Endodermal cell (in vitro differentiated cells): ENCODE measurements around the gene APOL3. TPM values are rescaled to one million over a fixed set of nuclear protein-coding genes. Genes with fewer than 3 reads are reported as not detected.

Experiments used
- DNase-seq: peaks from one replicate; pipeline ENCODE4 v3.0.0-alpha.2; 2017
- H3K27ac ChIP-seq: 2 replicates; pipeline ENCODE4 v1.5.1; 2013; ENCODE audit warnings: mild to moderate bottlenecking, low read depth, low read length, moderate library complexity
- H3K27me3 ChIP-seq: 2 replicates; pipeline ENCODE4 v1.6.1; 2013; ENCODE audit warnings: mild to moderate bottlenecking, low read length, moderate library complexity; ENCODE audit not compliant: insufficient read depth, control insufficient read depth, poor library complexity, severe bottlenecking
- H3K36me3 ChIP-seq: 2 replicates; pipeline ENCODE4 v1.7.0; 2013; ENCODE audit warnings: mild to moderate bottlenecking, low read length, moderate library complexity; ENCODE audit not compliant: control insufficient read depth, insufficient read depth
- H3K4me1 ChIP-seq: one replicate; pipeline ENCODE4 v1.7.0; 2013; ENCODE audit warnings: low read length; ENCODE audit not compliant: control insufficient read depth, insufficient read depth
- H3K4me3 ChIP-seq: 2 replicates; pipeline ENCODE4 v1.5.1; 2013; ENCODE audit warnings: mild to moderate bottlenecking, low read length, moderate library complexity
- H3K9ac ChIP-seq: 2 replicates; pipeline ENCODE4 v1.6.1; 2013; ENCODE audit warnings: mild to moderate bottlenecking, low read length, moderate library complexity; ENCODE audit not compliant: poor library complexity, severe bottlenecking; ENCODE audit errors: extremely low read depth
- H3K9me3 ChIP-seq: 2 replicates; pipeline ENCODE4 v1.6.1; 2013; ENCODE audit warnings: mild to moderate bottlenecking, low read length, moderate library complexity; ENCODE audit not compliant: control insufficient read depth
- H3K27ac Mint-ChIP-seq: 2 replicates; pipeline ENCODE4 v1.8.0; 2020; ENCODE audit warnings: mixed read lengths
- H3K27me3 Mint-ChIP-seq: 2 replicates; pipeline ENCODE4 v1.8.0; 2021; ENCODE audit warnings: mild to moderate bottlenecking, mixed read lengths; ENCODE audit not compliant: insufficient read depth
- H3K36me3 Mint-ChIP-seq: 2 replicates; pipeline ENCODE4 v1.8.0; 2020; ENCODE audit warnings: low read depth, mixed read lengths
- H3K4me1 Mint-ChIP-seq: 2 replicates; pipeline ENCODE4 v1.8.0; 2020; ENCODE audit warnings: mixed read lengths
- H3K4me3 Mint-ChIP-seq: 2 replicates; pipeline ENCODE4 v1.8.0; 2020; ENCODE audit warnings: mild to moderate bottlenecking, moderate library complexity, mixed read lengths
- H3K9me3 Mint-ChIP-seq: 2 replicates; pipeline ENCODE4 v1.8.0; 2020; ENCODE audit warnings: mild to moderate bottlenecking, mixed read lengths
- WGBS, 2 experiments: methylation state at CpG; one replicate each; pipeline versions ENCODE4 v1.1.5 to v1.1.7; 2013; ENCODE audit warnings: missing lambda C conversion rate in 2 of 2, mixed read lengths in 1 of 2; ENCODE audit not compliant: insufficient coverage in 1 of 2, insufficient read length in 1 of 2; 5-methylcytosine and 5-hydroxymethylcytosine counted together
- total RNA-seq, 2 donors: library from RNA; stranded (reverse); fragmentation: NEBNext Ultra II Directional in 1 of 2; extraction: Animal tissue kit (Norgen Biotek cat#: 25700) in 1 of 2; gene quantifications; 2 replicates in 1 of 2; 3 replicates in 1 of 2; pipeline ENCODE4 v1.2.1, GENCODE V29; 2021
- TF ChIP-seq, protein P1 (sequence below): fragments of 200-600 bp; sonication (generic); conservative IDR thresholded peaks from 2 replicates; pipeline ENCODE4 v1.5.0; 2021; ENCODE audit warnings: antibody characterized with exemption, mild to moderate bottlenecking

APOL3 gene
- total RNA-seq, 2 donors from 2014 or later, result 0.46 to 1.1 TPM

DNA sequence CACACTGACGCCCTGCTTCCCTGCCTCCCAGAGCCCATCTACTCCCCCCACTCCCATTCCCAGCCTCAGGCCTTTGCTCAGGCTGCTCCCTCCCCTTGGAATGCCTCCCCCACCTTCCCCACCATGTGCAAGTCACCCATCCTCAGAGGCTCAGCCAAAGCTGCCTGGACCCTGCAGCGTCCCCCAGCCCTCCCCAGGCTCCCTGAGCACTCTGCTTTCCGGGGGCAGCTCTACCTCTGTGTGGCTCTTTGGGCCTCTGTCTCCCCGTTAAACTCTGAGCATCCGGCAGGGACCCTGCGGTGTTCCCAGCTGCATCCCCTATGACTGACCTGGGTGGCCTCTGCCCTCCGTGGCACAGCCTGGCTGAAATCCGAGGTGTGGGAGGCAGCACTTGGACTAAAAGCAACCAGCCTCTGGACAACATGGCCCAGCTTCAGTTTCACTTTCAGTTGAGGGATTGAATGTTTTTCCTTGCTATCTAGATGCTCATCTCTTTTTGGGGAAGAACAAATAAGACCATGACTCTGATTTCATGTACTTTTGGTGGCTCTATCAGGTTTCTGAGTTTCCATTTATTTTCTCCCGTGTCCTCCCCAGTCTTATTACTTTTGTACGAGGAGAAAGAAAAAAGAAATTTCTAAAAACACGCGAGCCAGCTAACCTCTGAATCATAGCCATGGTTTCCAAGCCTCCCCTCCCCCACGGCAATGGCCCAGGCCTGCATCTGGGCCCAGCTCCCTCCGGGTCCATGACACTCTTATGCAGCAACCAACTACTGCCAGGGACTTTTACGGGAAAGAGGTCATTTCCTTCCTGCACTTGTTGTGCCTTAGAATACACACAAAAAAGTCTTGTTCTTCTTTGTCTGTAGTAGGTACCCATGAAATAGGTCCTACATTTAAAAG is 3.8 kb downstream of the APOL3 start:
- Mint-ChIP-seq H3K36me3 (no peaks in the 10 kb centered on the region), H3K27me3 (no peaks in the 10 kb centered on the region), H3K4me1 (peaks cover 61% of the 10 kb centered on the region), H3K4me3 (no peak overlapping the region), H3K9me3 (peaks cover 15% of the 10 kb centered on the region), H3K27ac (peak overlapping the region; percentile 89)
- H3K4me1 ChIP-seq, result peaks cover 16% of the 10 kb centered on the region
- H3K4me3 ChIP-seq, result no peak overlapping the region
- H3K9ac ChIP-seq, result no peak overlapping the region
- no peak overlapping the region for H3K27ac ChIP-seq
- 52 to 72% methylated on average over 3 to 15 of the region's 15 CpGs for WGBS, 2 experiments
- DNase-seq, result peak; percentile 74
- TF ChIP-seq, protein P1, sequence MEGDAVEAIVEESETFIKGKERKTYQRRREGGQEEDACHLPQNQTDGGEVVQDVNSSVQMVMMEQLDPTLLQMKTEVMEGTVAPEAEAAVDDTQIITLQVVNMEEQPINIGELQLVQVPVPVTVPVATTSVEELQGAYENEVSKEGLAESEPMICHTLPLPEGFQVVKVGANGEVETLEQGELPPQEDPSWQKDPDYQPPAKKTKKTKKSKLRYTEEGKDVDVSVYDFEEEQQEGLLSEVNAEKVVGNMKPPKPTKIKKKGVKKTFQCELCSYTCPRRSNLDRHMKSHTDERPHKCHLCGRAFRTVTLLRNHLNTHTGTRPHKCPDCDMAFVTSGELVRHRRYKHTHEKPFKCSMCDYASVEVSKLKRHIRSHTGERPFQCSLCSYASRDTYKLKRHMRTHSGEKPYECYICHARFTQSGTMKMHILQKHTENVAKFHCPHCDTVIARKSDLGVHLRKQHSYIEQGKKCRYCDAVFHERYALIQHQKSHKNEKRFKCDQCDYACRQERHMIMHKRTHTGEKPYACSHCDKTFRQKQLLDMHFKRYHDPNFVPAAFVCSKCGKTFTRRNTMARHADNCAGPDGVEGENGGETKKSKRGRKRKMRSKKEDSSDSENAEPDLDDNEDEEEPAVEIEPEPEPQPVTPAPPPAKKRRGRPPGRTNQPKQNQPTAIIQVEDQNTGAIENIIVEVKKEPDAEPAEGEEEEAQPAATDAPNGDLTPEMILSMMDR, result no peak
- no peaks in the 10 kb centered on the region for H3K36me3 ChIP-seq
- H3K9me3 ChIP-seq, result peaks cover 19% of the 10 kb centered on the region
- no peaks in the 10 kb centered on the region for H3K27me3 ChIP-seq

- H3K36me3 Mint-ChIP-seq, result no peaks in the 10 kb centered on the region
- Histone ChIP-seq H3K4me3 (no peak overlapping the region), H3K36me3 (no peaks in the 10 kb centered on the region), H3K4me1 (peaks cover 12% of the 10 kb centered on the region), H3K9ac (no peak overlapping the region), H3K27me3 (no peaks in the 10 kb centered on the region), H3K27ac (no peak overlapping the region), H3K9me3 (peaks cover 25% of the 10 kb centered on the region)
- DNase-seq, result no peak
- no peaks in the 10 kb centered on the region for H3K27me3 Mint-ChIP-seq
- WGBS, 2 experiments, result 89 to 95% methylated on average over 8 of the region's 8 CpGs
- no peak overlapping the region for H3K4me3 Mint-ChIP-seq
- H3K4me1 Mint-ChIP-seq, result peaks cover 56% of the 10 kb centered on the region
- peak overlapping the region; percentile 89 for H3K27ac Mint-ChIP-seq
- TF ChIP-seq, protein P1, result no peak
- peaks cover 19% of the 10 kb centered on the region for H3K9me3 Mint-ChIP-seq
Measured at GRCh38 chr22:36156119-36156514, 4.4 kb downstream of the APOL3 start.

DNA sequence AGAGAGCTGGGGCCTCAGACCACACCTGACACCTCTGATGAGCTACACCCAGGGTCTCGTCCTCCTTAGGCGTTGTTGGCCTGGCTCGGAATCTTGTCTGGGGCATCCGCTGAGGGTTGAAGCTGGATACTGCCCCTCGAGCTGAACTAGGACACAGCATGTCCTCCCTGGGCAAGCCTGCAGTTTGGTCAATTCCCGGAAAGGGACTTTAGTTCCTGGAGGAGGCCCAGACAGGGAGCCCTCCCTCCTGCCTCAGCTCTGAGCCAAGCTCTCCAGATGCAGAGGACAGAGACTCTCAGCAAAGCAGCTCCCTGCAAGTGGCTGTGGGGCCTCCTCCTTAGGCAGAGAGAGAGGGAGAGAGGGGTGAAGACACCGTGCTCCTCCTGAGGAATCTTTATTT is 4.9 kb downstream of the APOL3 start:
- H3K9me3 ChIP-seq, result peaks cover 25% of the 10 kb centered on the region
- H3K36me3 ChIP-seq, result no peaks in the 10 kb centered on the region
- WGBS, 2 experiments, result 89 to 95% methylated on average over 5 to 6 of the region's 7 CpGs
- DNase-seq, result no peak
- Mint-ChIP-seq H3K36me3 (no peaks in the 10 kb centered on the region), H3K9me3 (peaks cover 19% of the 10 kb centered on the region), H3K4me1 (peaks cover 51% of the 10 kb centered on the region), H3K4me3 (no peak overlapping the region), H3K27me3 (no peaks in the 10 kb centered on the region), H3K27ac (no peak overlapping the region)
- H3K9ac ChIP-seq, result no peak overlapping the region
- TF ChIP-seq, protein P1, result no peak
- H3K27ac ChIP-seq, result no peak overlapping the region
- H3K4me1 ChIP-seq, result peaks cover 12% of the 10 kb centered on the region
- no peak overlapping the region for H3K4me3 ChIP-seq
- H3K27me3 ChIP-seq, result no peaks in the 10 kb centered on the region
